Transverse colon (tissue), 4 donors: ENCODE data around the gene ZNF207. TPM values are rescaled to one million over a fixed set of nuclear protein-coding genes. Genes with fewer than 3 reads are reported as not detected.

Source experiments
- DNase-seq: peaks from one replicate; pipeline ENCODE4 v3.0.0-alpha.2; 2019
- H3K27ac ChIP-seq, 4 donors: fragments of 200-600 bp; sonication (generic); 2 replicates each; pipeline ENCODE4 v1.5.1; 2016 to 2018; ENCODE audit warnings: inconsistent platforms in 4 of 4
- H3K27me3 ChIP-seq: fragments of 200-600 bp; sonication (generic); 2 replicates; pipeline ENCODE4 v1.5.1; 2017; ENCODE audit warnings: inconsistent platforms
- H3K36me3 ChIP-seq, 4 donors: fragments of 200-600 bp; sonication (generic); 2 replicates each; pipeline ENCODE4 v1.5.1; 2017 to 2019; ENCODE audit warnings: inconsistent platforms in 4 of 4
- H3K4me1 ChIP-seq, 4 donors: fragments of 200-600 bp; sonication (generic); 2 replicates each; pipeline ENCODE4 v1.5.1; 2017 to 2020; ENCODE audit warnings: inconsistent platforms in 4 of 4
- H3K4me3 ChIP-seq, 4 donors: fragments of 200-600 bp; sonication (generic); 1 replicate in 1 of 4; 2 replicates in 3 of 4; pipeline versions ENCODE4 v1.5.1 to v1.6.1; 2017 to 2019; ENCODE audit warnings: inconsistent platforms in 4 of 4
- H3K9me3 ChIP-seq, 2 donors: fragments of 200-600 bp; sonication (generic); 2 replicates each; pipeline ENCODE4 v1.5.1; 2017 to 2019; ENCODE audit warnings: inconsistent platforms in 2 of 2
- CTCF ChIP-seq, 5 experiments: fragments of 200-600 bp in 3 of 5; fragments of 450-650 bp in 2 of 5; sonication (generic) in 3 of 5; IDR thresholded peaks; 1 replicate in 2 of 5; 2 replicates in 3 of 5; pipeline ENCODE4 v1.5.1; 2016 to 2017; ENCODE audit warnings: antibody characterized with exemption in 5 of 5, inconsistent platforms in 3 of 5, mild to moderate bottlenecking in 2 of 5, moderate library complexity in 1 of 5
- EP300 ChIP-seq: sonication (generic); formaldehyde crosslinking; IDR thresholded peaks from one replicate; pipeline ENCODE4 v1.6.1; 2017; ENCODE audit warnings: antibody characterized with exemption, low read depth
- POLR2A ChIP-seq: fragments of 450-650 bp; IDR thresholded peaks from one replicate; pipeline ENCODE4 v1.6.1; 2016; ENCODE audit warnings: antibody characterized with exemption, mild to moderate bottlenecking, moderate library complexity
- POLR2AphosphoS5 ChIP-seq, 3 donors: sonication (generic); formaldehyde crosslinking; IDR thresholded peaks; one replicate each; pipeline ENCODE4 v1.6.1; 2016; ENCODE audit warnings: antibody characterized with exemption in 3 of 3
- WGBS, 2 donors: methylation state at CpG; one replicate each; pipeline ENCODE4 v1.1.5; 2018; ENCODE audit warnings: low coverage in 1 of 2; 5-methylcytosine and 5-hydroxymethylcytosine counted together
- in situ Hi-C, 4 donors: fragments of 200-750 bp; cut with MboI; loops; one replicate each; pipeline versions ENCODE4 v1.15.0 to v1.15.1; 2017; ENCODE audit warnings: low sequenced_read_pairs in 3 of 4, low pct_ligation_motif_present in 1 of 4, low pct_unique_long_range_greater_than_20kb in 1 of 4
- intact Hi-C: fragments of 100-400 bp; cut with DNase I; formaldehyde crosslinking; loops from one replicate; pipeline ENCODE4 v1.15.1; 2023; ENCODE audit warnings: low total_unique reads
- total RNA-seq, 4 donors: library from RNA; depleted of rRNA; stranded (reverse); fragments of >200 nt; gene quantifications; one replicate each; pipeline ENCODE4 v1.1.0, GENCODE V29; 2016

The ZNF207 gene
- total RNA-seq, 4 donors from 2014 or later: 78.9 to 203 (median 139) TPM

DNA sequence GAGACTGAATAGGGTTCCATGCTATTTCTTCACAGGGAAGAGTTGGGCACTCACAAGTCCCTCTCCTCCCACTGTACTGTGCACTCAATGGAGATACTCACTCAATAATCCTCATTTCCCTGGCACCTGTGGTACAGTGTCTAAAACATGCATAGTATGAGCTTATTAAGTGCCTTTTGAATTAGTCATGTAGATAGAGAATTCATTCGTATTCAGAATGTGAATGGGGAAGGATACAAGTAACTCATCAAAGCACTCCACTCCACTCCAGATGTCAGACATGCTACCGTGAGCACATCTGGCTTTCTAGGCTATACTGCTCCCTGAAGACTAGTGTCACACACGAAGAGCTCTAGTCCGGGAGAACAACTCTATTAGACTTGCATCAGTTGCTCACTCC, 14.3 kb upstream of the ZNF207 start:
- H3K4me3 ChIP-seq: no peak overlapping the region
- no peak for DNase-seq
- TF ChIP-seq POLR2AphosphoS5 (IDR thresholded peaks at IDR 0.05) (no peak), POLR2A (no peak), EP300 (no peak), CTCF (IDR thresholded peaks at IDR 0.05) (no peak)
- peaks cover 0 to under 1% (median 0%) of the 10 kb centered on the region in 4 donors for H3K4me1 ChIP-seq
- intact Hi-C loops: no loop called here
- H3K27ac ChIP-seq: no peak overlapping the region
- in situ Hi-C loops: no loop called here
- H3K9me3 ChIP-seq: no peaks in the 10 kb centered on the region
- H3K36me3 ChIP-seq: peaks cover 0 to 16% (median 0%) of the 10 kb centered on the region in 4 donors
- 85 to 93% methylated on average over 2 to 4 of the region's 4 CpGs for WGBS, 2 donors
- no peaks in the 10 kb centered on the region for H3K27me3 ChIP-seq

- whole genome bisulfite sequencing, 2 donors: 2 to 5% methylated on average over 4 to 13 of the region's 13 CpGs
- Histone ChIP-seq H3K9me3 (no peaks in the 10 kb centered on the region), H3K4me1 (peaks cover 4 to 17% (median 11%) of the 10 kb centered on the region in 4 donors), H3K27ac (peak overlapping the region; percentile 87 to 89 (median 88)), H3K4me3 (peak overlapping the region; percentile 18 to 81 (median 64)), H3K27me3 (no peaks in the 10 kb centered on the region), H3K36me3 (no peaks in the 10 kb centered on the region)
- DNase-seq: no peak
- intact Hi-C loops: no loop called here
- in situ Hi-C loops: no loop called here
- peak in 2 of 5 experiments; percentile 20 to 22 for TF ChIP-seq CTCF (IDR thresholded peaks at IDR 0.05)
- TF ChIP-seq EP300: no peak
Observed at GRCh38 chr17:32341141-32341856, 8.7 kb upstream of the ZNF207 start.

- DNase-seq: peak; percentile 82
- intact Hi-C loops (no loop called here), in situ Hi-C loops (no loop called here)
Observed at GRCh38 chr17:32341857-32342602, 7.9 kb upstream of the ZNF207 start, which contains the start of gene C17orf75. Gene C17orf75, minus strand, starts transcription at chr17:32342173. Its CDS starts 34 bp downstream, at chr17:32342139.

More at GRCh38 chr17:32341857-32342602, 7.9 kb upstream of the ZNF207 start, which contains the start of gene C17orf75:
- WGBS, 2 donors: 8 to 18% methylated on average over 8 to 36 of the region's 47 CpGs
- Histone ChIP-seq H3K27ac (peak within 1 kb of the TSS; percentile 87 to 89 (median 88)), H3K36me3 (no peaks in the 10 kb centered on the region), H3K4me1 (peaks cover 4 to 17% (median 11%) of the 10 kb centered on the region in 4 donors), H3K4me3 (peak within 1 kb of the TSS; percentile 40 to 81 (median 64)), H3K9me3 (no peaks in the 10 kb centered on the region), H3K27me3 (no peaks in the 10 kb centered on the region)
- peak; percentile 57 to 64 (median 63) for TF ChIP-seq POLR2AphosphoS5 (IDR thresholded peaks at IDR 0.05)
- no peak for TF ChIP-seq CTCF (IDR thresholded peaks at IDR 0.05)
- TF ChIP-seq POLR2A: peak; percentile 59
- no peak for TF ChIP-seq EP300
